A673 (cell line): Measurements from ENCODE around the gene METAP2. TPM values are rescaled to one million over a fixed set of nuclear protein-coding genes. Genes with fewer than 3 reads are reported as not detected.
"Not testable (repeated sequence)": the region's sequence is repeated elsewhere in the genome, so short reads cannot be mapped to it uniquely, and the experiment has no call there.

Source experiments
- BruUV-seq: library from RNA; stranded (reverse); fragments of 400-500 nt; replicated peaks from 2 replicates; lab custom pipeline; 2021; lab: Mats Ljungman, UMichigan
- CTCF ChIA-PET: fragments of 300-600 bp; sonication (Branson Sonifier 250); formaldehyde crosslinking; loops from one replicate; lab custom pipeline; 2022; ENCODE audit warnings: antibody characterized with exemption; lab: Charles Lee
- POLR2A ChIA-PET: fragments of 300-600 bp; sonication (Branson Sonifier 250); formaldehyde crosslinking; loops from one replicate; lab custom pipeline; 2022; ENCODE audit warnings: antibody characterized with exemption; ENCODE audit not compliant: low non-redundant PET; lab: Charles Lee
- DNase-seq: peaks from one replicate; pipeline ENCODE4 v3.0.0-alpha.2; 2015; ENCODE audit warnings: low spot score
- H3K27ac ChIP-seq: fragments of 200-600 bp; sonication (generic); 2 replicates; pipeline ENCODE4 v1.5.1; 2016; ENCODE audit warnings: mixed run types, low read depth, mild to moderate bottlenecking, mixed read lengths, antibody characterized with exemption, low read length; ENCODE audit not compliant: poor library complexity, severe bottlenecking
- H3K27me3 ChIP-seq: fragments of 200-600 bp; sonication (generic); replicated peaks from 2 replicates; pipeline ENCODE4 v1.6.1; 2017; ENCODE audit warnings: mixed run types, low read depth, mild to moderate bottlenecking, mixed read lengths, antibody characterized with exemption, low read length; ENCODE audit not compliant: insufficient read depth, poor library complexity
- H3K36me3 ChIP-seq: fragments of 200-600 bp; sonication (generic); 2 replicates; pipeline ENCODE4 v1.6.1; 2016; ENCODE audit warnings: mixed run types, mild to moderate bottlenecking, mixed read lengths, antibody characterized with exemption, low read length; ENCODE audit not compliant: insufficient read depth, poor library complexity, severe bottlenecking
- H3K4me1 ChIP-seq: fragments of 200-600 bp; sonication (generic); 2 replicates; pipeline ENCODE4 v1.6.1; 2017; ENCODE audit warnings: mixed run types, mild to moderate bottlenecking, mixed read lengths, antibody characterized with exemption, low read length; ENCODE audit not compliant: insufficient read depth, poor library complexity, severe bottlenecking
- H3K4me3 ChIP-seq: fragments of 200-600 bp; sonication (generic); 2 replicates; pipeline ENCODE4 v1.5.1; 2016; ENCODE audit warnings: low read depth, mixed run types, mild to moderate bottlenecking, mixed read lengths, low read length; ENCODE audit not compliant: poor library complexity, severe bottlenecking
- H3K9me3 ChIP-seq: fragments of 200-600 bp; sonication (generic); 2 replicates; pipeline ENCODE4 v1.6.1; 2016; ENCODE audit warnings: mixed run types, low read depth, mild to moderate bottlenecking, mixed read lengths, antibody characterized with exemption, low read length; ENCODE audit not compliant: poor library complexity, severe bottlenecking
- CTCF ChIP-seq: fragments of 300-800, 200-600 bp; sonication (generic); conservative IDR thresholded peaks from 2 replicates; pipeline ENCODE4 v1.5.1; 2017; ENCODE audit warnings: low read depth, mild to moderate bottlenecking, antibody characterized with exemption, low read length, moderate library complexity, mixed read lengths
- EZH2 ChIP-seq: fragments of 200-600 bp; sonication (generic); IDR thresholded peaks from 2 replicates; pipeline ENCODE4 v1.6.1; 2017; ENCODE audit warnings: borderline replicate concordance, low read depth, mild to moderate bottlenecking, mixed read lengths, antibody characterized with exemption, low read length; ENCODE audit not compliant: poor library complexity, severe bottlenecking
- intact Hi-C: fragments of 100-400 bp; cut with micrococcal nuclease; formaldehyde crosslinking; loops from one replicate; pipeline ENCODE4 v1.10.0; 2022; ENCODE audit not compliant: unreplicated experiment
- total RNA-seq: library from RNA; stranded (reverse); gene quantifications from 2 replicates; pipeline ENCODE4 v1.2.3, GENCODE V29; 2021

The METAP2 gene
- total RNA-seq, 1 experiment from 2014 or later: 135 TPM

GRCh38 chr12:95445884-95446505, 28.0 kb upstream of the METAP2 start:
- intact Hi-C loops: no loop called here
- H3K4me1 ChIP-seq: no peaks in the 10 kb centered on the region
- H3K27ac ChIP-seq: no peak overlapping the region
- H3K4me3 ChIP-seq: no peak overlapping the region
- TF ChIP-seq EZH2 (no peak), CTCF (no peak)
- BruUV-seq: no TSS peak
- no peak for DNase-seq
- POLR2A ChIA-PET: interaction anchor here (0.7 kb wide), 1 partner anchor 15 kb away, joined by 4 read pairs; no protein-coding TSS in a partner anchor
- H3K36me3 ChIP-seq: no peaks in the 10 kb centered on the region
- no peaks in the 10 kb centered on the region for H3K9me3 ChIP-seq
- no peaks in the 10 kb centered on the region for H3K27me3 ChIP-seq
- CTCF ChIA-PET: no interaction called here

- ChIA-PET CTCF (no interaction called here), POLR2A (no interaction called here)
- no peaks in the 10 kb centered on the region for H3K36me3 ChIP-seq
- DNase-seq: no peak
- no peak overlapping the region for H3K27ac ChIP-seq
- no TSS peak for BruUV-seq
- H3K9me3 ChIP-seq: no peaks in the 10 kb centered on the region
- H3K27me3 ChIP-seq: no peaks in the 10 kb centered on the region
- H3K4me3 ChIP-seq: no peak overlapping the region
- intact Hi-C loops: no loop called here
- TF ChIP-seq EZH2: no peak
- TF ChIP-seq CTCF: no peak
- no peaks in the 10 kb centered on the region for H3K4me1 ChIP-seq
These were observed 27.4 kb upstream of the METAP2 start for GRCh38 chr12:95446506-95446900.

GRCh38 chr12:95449656-95450055, 24.3 kb upstream of the METAP2 start:
- H3K36me3 ChIP-seq, BruUV-seq, H3K27ac ChIP-seq, intact Hi-C loops, H3K9me3 ChIP-seq, H3K4me3 ChIP-seq, POLR2A ChIA-PET, H3K4me1 ChIP-seq, CTCF ChIA-PET, DNase-seq, H3K27me3 ChIP-seq: not testable (repeated sequence)

GRCh38 chr12:95452501-95452900, 21.5 kb upstream of the METAP2 start:
- H3K36me3 ChIP-seq, H3K4me3 ChIP-seq, H3K4me1 ChIP-seq, H3K9me3 ChIP-seq, CTCF ChIA-PET, H3K27me3 ChIP-seq, H3K27ac ChIP-seq, POLR2A ChIA-PET, intact Hi-C loops, BruUV-seq, DNase-seq: not testable (repeated sequence)

- H3K27me3 ChIP-seq, DNase-seq, CTCF ChIA-PET, H3K4me3 ChIP-seq, H3K9me3 ChIP-seq, H3K4me1 ChIP-seq, H3K36me3 ChIP-seq, POLR2A ChIA-PET, intact Hi-C loops, BruUV-seq, H3K27ac ChIP-seq: not testable (repeated sequence)
These were observed 20.1 kb upstream of the METAP2 start for GRCh38 chr12:95453881-95454280.

GRCh38 chr12:95454780-95455215, 19.2 kb upstream of the METAP2 start:
- H3K9me3 ChIP-seq, BruUV-seq, H3K27ac ChIP-seq, CTCF ChIA-PET, POLR2A ChIA-PET, H3K36me3 ChIP-seq, DNase-seq, intact Hi-C loops, H3K27me3 ChIP-seq, H3K4me3 ChIP-seq, H3K4me1 ChIP-seq: not testable (repeated sequence)
